HG02798 (cell line): Measurements from ENCODE around the gene LTBP1.
A peak's percentile ranks its signal among the peaks of the same experiment; 100 is the strongest.
"Not testable (repeated sequence)": the region's sequence is repeated elsewhere in the genome, so short reads cannot be mapped to it uniquely, and the experiment has no call there.

Source experiments
- ATAC-seq: cut with Tn5 transposase; IDR thresholded peaks from one replicate; pipeline ENCODE4 v1.9.1; 2021; ENCODE audit warnings: mild to moderate bottlenecking; ENCODE audit not compliant: unreplicated experiment, poor library complexity

Gene LTBP1

GRCh38 chr2:33426666-33427231 lies 480.0 kb downstream of the LTBP1 start:
- ATAC-seq = no peak

DNA sequence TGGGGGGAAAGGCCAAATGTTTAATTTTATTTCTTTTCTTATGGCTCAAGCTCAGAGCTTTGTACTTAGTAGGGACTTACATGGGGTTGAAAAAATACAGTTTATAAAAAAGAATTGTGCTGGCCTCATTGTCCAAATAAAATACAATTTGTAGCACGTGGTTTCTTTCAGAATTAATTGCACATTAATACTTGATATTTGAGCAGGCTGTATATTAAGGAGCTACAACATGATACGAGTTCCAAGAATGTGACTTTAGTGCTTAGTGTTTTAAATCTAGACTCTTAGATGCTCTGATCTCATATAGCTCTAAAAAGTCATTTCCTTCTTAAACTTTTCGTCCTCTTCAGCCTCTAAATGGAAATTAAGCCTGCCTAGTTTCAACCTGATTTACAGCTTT lies 483.3 kb downstream of the LTBP1 start:
- ATAC-seq = no peak

DNA sequence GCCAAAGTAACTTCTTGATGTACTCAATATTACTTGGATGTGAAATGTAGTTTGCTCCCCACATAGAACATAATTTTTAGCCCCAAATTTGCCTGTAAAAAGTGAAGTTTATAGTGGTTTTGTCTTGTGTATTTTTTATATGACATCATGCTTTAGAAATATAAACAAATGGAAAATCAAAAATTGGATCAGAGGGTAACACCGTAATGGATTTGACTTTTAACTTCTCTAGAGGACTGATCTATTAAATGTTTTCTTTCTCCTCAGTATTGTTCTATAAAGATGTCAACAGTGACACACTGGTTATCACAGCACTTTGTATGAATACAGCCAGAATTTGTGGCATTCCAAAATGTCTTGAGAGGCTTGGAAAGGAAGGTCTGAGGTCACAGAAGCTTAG lies 484.1 kb downstream of the LTBP1 start:
- no peak for ATAC-seq

DNA sequence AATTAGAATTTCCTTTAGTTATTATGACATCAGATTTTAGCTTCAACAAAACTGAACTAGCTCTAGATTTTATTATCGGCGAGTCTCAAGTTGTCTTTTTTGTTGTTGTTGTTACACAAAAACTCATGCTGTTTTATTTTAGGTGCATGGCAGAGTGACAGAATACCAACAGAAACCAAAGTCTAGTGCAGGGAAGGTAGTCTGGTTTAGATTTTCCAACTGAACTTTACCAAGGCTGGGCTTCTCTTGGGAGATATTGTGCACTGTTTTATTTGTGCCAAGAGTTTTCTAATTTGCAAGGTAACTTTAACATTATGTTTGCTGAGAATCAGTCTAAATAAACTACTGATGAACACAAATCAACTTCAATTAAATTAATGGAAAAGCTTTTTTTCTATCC lies 486.1 kb downstream of the LTBP1 start:
- ATAC-seq = no peak

- ATAC-seq = no peak
Observed at GRCh38 chr2:33433279-33434235, 486.8 kb downstream of the LTBP1 start.

DNA sequence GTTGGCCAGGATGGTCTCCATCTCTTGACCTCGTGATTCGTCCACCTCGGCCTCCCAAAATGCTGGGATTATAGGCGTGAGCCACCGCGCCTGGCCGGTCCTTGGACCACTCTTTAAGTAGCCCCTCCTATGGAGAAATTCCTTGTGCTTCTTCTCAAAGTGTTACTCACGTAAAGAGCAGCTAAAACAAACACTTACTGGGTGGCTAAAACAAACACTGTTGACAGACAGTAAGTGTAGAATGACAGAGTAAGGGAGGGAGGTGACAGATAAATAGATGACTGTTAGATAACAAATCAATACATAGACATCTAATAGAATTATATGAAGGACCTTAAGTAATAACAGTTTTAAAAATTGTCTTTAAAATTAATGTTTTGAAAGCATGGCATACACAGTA lies 488.8 kb downstream of the LTBP1 start:
- ATAC-seq = no peak

- ATAC-seq = no peak
Observed at GRCh38 chr2:33436083-33436482, 489.3 kb downstream of the LTBP1 start.

- ATAC-seq = no peak
Observed at GRCh38 chr2:33437297-33437696, 490.5 kb downstream of the LTBP1 start.

GRCh38 chr2:33437815-33438214 lies 491.1 kb downstream of the LTBP1 start:
- no peak for ATAC-seq

DNA sequence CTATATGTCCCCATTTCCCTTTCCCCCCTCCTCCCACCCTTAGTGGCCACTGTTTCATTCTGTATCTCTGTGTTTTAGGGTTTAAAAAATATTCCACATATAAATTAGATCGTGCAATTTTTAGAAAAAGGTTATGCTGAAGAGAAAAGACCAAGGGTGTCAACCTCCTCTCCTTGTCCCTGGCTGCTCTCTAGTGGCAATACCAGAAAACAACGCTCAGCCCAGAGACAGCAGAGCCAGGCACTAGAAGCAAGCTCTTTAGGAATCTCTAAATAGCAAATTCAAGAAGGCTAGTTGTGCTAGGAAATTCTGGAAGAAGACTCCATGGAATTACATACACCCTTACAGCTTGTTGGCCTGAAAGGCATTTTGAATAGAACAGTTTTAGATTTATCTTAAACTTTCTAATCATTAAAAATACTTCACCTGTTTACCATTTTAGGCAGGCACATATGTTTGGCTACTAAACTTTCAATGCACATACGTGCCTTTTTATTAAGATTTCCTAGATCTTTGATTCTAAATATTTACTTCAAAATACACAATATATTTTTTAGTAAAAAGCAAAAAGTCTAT lies 494.6 kb downstream of the LTBP1 start:
- ATAC-seq = peak; percentile 83

DNA sequence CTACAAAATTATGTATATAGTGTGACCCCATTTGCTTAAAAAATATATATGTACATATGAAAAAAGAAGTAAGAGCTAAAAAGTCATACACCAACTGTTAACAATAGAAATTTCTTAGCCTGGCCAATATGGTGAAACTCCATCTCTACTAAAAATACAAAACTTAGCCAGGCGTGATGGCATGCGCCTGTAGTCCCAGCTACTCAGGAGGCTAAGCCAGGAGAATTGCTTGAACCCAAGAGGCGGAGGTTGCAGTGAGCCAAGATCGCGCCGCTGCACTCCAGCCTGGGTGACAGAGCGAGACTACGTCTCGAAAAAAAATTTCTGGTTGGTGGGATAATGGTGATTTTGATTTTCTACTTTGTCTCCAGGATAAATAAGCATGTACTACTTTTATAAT lies 495.3 kb downstream of the LTBP1 start:
- not testable (repeated sequence) for ATAC-seq

GRCh38 chr2:33442528-33443079 lies 495.9 kb downstream of the LTBP1 start:
- ATAC-seq = no peak

DNA sequence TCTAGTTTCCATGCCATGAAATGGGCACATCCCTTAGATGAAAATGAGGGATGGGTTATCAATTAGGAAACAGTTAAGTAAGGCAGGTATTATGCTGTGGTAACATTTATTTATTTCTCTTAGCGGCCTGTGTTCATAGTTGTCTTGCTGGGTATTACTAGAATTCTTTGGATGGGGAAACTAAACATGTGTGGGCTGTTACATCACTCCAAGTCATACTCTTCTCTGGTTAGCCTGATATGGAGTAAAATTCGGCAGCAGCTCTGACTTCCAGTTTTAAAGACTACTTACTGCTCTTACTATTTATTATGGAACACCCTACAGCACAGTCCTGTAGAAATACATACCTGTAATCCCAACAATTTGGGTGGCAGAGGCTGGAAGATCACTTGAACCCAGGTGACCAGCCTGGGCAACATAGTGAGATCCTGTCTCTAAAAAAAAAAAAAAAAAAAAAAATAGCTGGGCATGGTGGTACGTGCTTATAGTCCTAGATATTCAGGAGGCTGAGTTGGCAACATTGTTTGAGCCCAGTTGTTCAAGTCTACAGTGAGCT lies 496.6 kb downstream of the LTBP1 start:
- ATAC-seq = no peak

- ATAC-seq = no peak
Observed at GRCh38 chr2:33444967-33445366, 498.2 kb downstream of the LTBP1 start.

- ATAC-seq = no peak
Observed at GRCh38 chr2:33448220-33448899, 501.6 kb downstream of the LTBP1 start.
